Activated B cell treated with CpG ODN at 0.5 μM for 24 hours (primary cell): ENCODE data around the gene TUBB1. TPM values are rescaled to one million over a fixed set of nuclear protein-coding genes. Genes with fewer than 3 reads are reported as not detected.
A peak's percentile ranks its signal among the peaks of the same experiment; 100 is the strongest.

Experiments
- ATAC-seq: fragments of 200-7000 bp; cut with Tn5 transposase; one replicate; pipeline ENCODE4 v1.10.0; 2021; ENCODE audit warnings: low read depth, mild to moderate bottlenecking, moderate library complexity
- CTCF ChIA-PET: fragments of 350-600 bp; sonication (Branson Sonifier 250); formaldehyde crosslinking; loops from one replicate; lab custom pipeline; 2021; ENCODE audit warnings: antibody characterized with exemption; lab: Charles Lee
- POLR2A ChIA-PET: fragments of 350-600 bp; sonication (Branson Sonifier 250); formaldehyde crosslinking; loops from one replicate; lab custom pipeline; 2021; ENCODE audit warnings: antibody characterized with exemption; lab: Charles Lee
- DNase-seq: peaks from one replicate; pipeline ENCODE4 v3.0.0; 2022
- H3K27ac Mint-ChIP-seq: one replicate; pipeline ENCODE4 v1.8.0; 2020; ENCODE audit warnings: mixed read lengths
- H3K27me3 Mint-ChIP-seq: one replicate; pipeline ENCODE4 v1.8.0; 2021; ENCODE audit warnings: mixed read lengths
- H3K36me3 Mint-ChIP-seq: one replicate; pipeline ENCODE4 v1.8.0; 2021; ENCODE audit warnings: low read depth, mixed read lengths
- H3K4me1 Mint-ChIP-seq: one replicate; pipeline ENCODE4 v1.8.0; 2021; ENCODE audit warnings: mixed read lengths
- H3K4me3 Mint-ChIP-seq: one replicate; pipeline ENCODE4 v1.8.0; 2020; ENCODE audit warnings: mild to moderate bottlenecking, mixed read lengths
- H3K9me3 Mint-ChIP-seq: one replicate; pipeline ENCODE4 v1.8.0; 2020; ENCODE audit warnings: mixed read lengths
- intact Hi-C: fragments of 100-400 bp; cut with micrococcal nuclease; formaldehyde crosslinking; loops from one replicate; pipeline ENCODE4 v1.15.1; 2024
- total RNA-seq: library from RNA; stranded (reverse); gene quantifications from 2 replicates; pipeline ENCODE4 v1.2.3, GENCODE V29; 2022
- TF ChIP-seq, protein P1 (sequence below): fragments of 200-600 bp; IDR thresholded peaks from one replicate; pipeline ENCODE4 v1.8.0; 2022; ENCODE audit warnings: antibody characterized with exemption, mild to moderate bottlenecking

The TUBB1 gene
- total RNA-seq, 1 donor from 2014 or later = 0.09 TPM

DNA sequence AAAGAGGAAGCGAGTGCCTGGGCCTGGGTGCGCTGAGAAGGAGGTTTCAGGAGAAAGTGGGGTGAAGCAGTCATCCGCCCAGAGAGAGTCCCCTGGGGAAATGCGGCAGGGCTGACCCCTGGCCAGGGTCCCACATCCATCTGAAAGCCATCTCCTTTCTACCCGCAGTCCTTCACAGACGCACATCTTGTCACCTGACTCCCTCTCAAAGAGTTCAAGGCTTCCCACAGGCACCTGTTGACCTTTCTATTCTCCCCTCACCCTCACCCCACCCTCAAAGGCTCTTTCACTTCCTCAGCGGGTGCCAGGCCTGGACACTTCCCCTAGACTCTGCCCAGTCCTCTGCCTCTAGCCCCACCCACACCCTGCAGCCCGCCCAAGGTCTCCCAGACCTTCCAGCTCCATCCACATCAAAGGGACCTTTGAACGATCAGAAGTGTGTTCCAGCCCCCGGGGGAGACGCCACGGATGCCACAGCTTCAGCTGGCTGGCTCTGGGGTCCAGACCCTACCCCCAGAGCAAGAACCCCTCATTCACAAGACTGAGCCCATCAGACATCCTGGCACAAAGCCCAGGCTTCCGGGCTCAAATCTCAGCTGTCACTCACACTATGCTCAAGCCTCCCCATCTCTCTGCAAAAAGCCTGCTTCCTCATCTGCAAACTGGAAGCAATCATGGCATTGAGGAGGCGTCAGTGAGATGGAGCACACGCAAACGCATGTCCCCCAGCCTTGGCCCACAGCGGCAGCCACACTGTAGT, 14.3 kb upstream of the TUBB1 start:
- ChIA-PET POLR2A (interaction anchor here (0.6 to 5.1 kb wide), 18 partner anchors 9 to 1615 kb away, joined by 3 to 88 read pairs (median 8); partner anchors contain the start of genes ATP5F1E, NELFCD, PRELID3B and TUBB1), CTCF (interaction anchor here (1.8 kb wide), 1 partner anchor 29 kb away, joined by 4 read pairs; no protein-coding TSS in a partner anchor)
- Mint-ChIP-seq H3K4me3 (peak overlapping the region; percentile 91), H3K9me3 (no peaks in the 10 kb centered on the region), H3K4me1 (peaks cover 62% of the 10 kb centered on the region), H3K36me3 (peaks cover 56% of the 10 kb centered on the region), H3K27me3 (no peaks in the 10 kb centered on the region), H3K27ac (peak overlapping the region; percentile 99)
- TF ChIP-seq, protein P1, sequence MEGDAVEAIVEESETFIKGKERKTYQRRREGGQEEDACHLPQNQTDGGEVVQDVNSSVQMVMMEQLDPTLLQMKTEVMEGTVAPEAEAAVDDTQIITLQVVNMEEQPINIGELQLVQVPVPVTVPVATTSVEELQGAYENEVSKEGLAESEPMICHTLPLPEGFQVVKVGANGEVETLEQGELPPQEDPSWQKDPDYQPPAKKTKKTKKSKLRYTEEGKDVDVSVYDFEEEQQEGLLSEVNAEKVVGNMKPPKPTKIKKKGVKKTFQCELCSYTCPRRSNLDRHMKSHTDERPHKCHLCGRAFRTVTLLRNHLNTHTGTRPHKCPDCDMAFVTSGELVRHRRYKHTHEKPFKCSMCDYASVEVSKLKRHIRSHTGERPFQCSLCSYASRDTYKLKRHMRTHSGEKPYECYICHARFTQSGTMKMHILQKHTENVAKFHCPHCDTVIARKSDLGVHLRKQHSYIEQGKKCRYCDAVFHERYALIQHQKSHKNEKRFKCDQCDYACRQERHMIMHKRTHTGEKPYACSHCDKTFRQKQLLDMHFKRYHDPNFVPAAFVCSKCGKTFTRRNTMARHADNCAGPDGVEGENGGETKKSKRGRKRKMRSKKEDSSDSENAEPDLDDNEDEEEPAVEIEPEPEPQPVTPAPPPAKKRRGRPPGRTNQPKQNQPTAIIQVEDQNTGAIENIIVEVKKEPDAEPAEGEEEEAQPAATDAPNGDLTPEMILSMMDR = no peak
- peak; percentile 88 for DNase-seq
- peak; percentile 74 for ATAC-seq
- intact Hi-C loops = loop anchor here (1.0 to 10.0 kb wide), 12 partner anchors 10 to 1520 kb away; partner anchors contain the start of genes NELFCD, PRELID3B, RAB22A and STX16

- ATAC-seq = no peak
- Mint-ChIP-seq H3K27me3 (no peaks in the 10 kb centered on the region), H3K9me3 (no peaks in the 10 kb centered on the region), H3K27ac (peak overlapping the region; percentile 99), H3K36me3 (peaks cover 49% of the 10 kb centered on the region), H3K4me3 (peak overlapping the region; percentile 91), H3K4me1 (peaks cover 60% of the 10 kb centered on the region)
- intact Hi-C loops = loop anchor here (1.0 to 10.0 kb wide), 11 partner anchors 24 to 1615 kb away; partner anchors contain the start of genes NELFCD, PRELID3B, RAB22A and RBM38
- TF ChIP-seq, protein P1 = no peak
- POLR2A ChIA-PET = interaction anchor here (0.6 to 5.1 kb wide), 17 partner anchors 10 to 1615 kb away, joined by 3 to 88 read pairs (median 12); partner anchors contain the start of genes ATP5F1E, NELFCD, PRELID3B and TUBB1
- CTCF ChIA-PET = interaction anchor here (1.2 to 1.8 kb wide), 2 partner anchors 27 to 28 kb away, joined by 3 to 4 read pairs; partner anchors contain the start of gene ATP5F1E
- no peak for DNase-seq
Measured at GRCh38 chr20:59005523-59006166, 13.6 kb upstream of the TUBB1 start.

DNA sequence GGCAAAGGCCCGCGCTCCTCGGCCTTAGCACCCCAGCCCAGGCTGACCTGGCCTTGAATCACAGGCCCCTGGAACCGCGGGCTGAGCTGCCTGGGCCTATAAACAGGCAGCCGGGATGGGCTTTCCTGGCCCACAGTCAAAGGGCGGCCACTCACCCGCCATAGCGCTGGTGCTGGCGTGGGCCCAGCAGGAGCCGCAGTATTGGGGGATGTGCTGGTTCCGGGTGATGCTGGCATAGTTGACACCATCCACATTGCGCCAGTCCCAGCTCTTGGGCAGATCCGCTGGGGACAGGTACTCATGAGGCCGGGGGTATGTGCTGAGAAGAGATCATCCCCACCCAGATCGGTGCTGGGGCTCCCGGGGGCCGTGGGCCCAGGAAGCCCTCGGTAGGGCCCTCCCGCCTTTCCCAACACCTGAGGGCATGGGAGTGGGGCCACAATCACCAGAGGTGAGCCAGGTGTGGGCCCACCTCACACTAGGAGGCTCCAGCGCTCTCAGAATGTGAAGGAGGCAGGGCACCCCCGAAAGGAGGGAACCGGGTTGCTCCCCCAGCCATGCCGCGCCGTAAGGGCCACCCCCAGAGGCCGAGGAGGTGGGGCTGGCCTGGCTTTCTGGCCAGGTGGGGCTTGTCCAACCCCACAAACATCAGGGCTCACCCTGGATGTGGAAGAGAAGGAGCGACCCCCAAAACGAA, 12.9 kb upstream of the TUBB1 start:
- intact Hi-C loops = loop anchor here (1.0 to 10.0 kb wide), 7 partner anchors 136 to 1616 kb away; partner anchors contain the start of genes RAB22A, RBM38, STX16 and ZNF831
- DNase-seq = no peak
- ATAC-seq = no peak

GRCh38 chr20:59006864-59007664, 12.2 kb upstream of the TUBB1 start, which contains the start of gene CTSZ:
Gene CTSZ, minus strand, starts transcription at chr20:59007254. Its CDS starts 126 bp downstream, at chr20:59007128.
- POLR2A ChIA-PET = interaction anchor here (0.6 to 5.1 kb wide), 14 partner anchors 10 to 1617 kb away, joined by 3 to 89 read pairs (median 18); partner anchors contain the start of genes ATP5F1E, PRELID3B and TUBB1
- Mint-ChIP-seq H3K27me3 (no peaks in the 10 kb centered on the region), H3K9me3 (no peaks in the 10 kb centered on the region), H3K4me3 (peak within 1 kb of the TSS; percentile 95), H3K27ac (peak within 1 kb of the TSS; percentile 99), H3K4me1 (peaks cover 61% of the 10 kb centered on the region), H3K36me3 (peaks cover 36% of the 10 kb centered on the region)
- CTCF ChIA-PET = no interaction called here
- intact Hi-C loops = loop anchor here (1.0 to 10.0 kb wide), 9 partner anchors 25 to 1616 kb away; partner anchors contain the start of genes ATP5F1E, RAB22A, RBM38 and STX16
- peak; percentile 65 for DNase-seq
- TF ChIP-seq, protein P1 = no peak
- ATAC-seq = peak; percentile 25

More for the DNA sequence above, 12.9 kb upstream of the TUBB1 start:
- Mint-ChIP-seq H3K27me3 (no peaks in the 10 kb centered on the region), H3K4me3 (peak overlapping the region; percentile 91), H3K9me3 (no peaks in the 10 kb centered on the region), H3K36me3 (peaks cover 42% of the 10 kb centered on the region), H3K4me1 (peaks cover 63% of the 10 kb centered on the region), H3K27ac (peak overlapping the region; percentile 99)
- POLR2A ChIA-PET = interaction anchor here (0.6 to 5.1 kb wide), 11 partner anchors 11 to 1617 kb away, joined by 3 to 88 read pairs (median 20); partner anchors contain the start of genes ATP5F1E, PRELID3B and TUBB1
- CTCF ChIA-PET = interaction anchor here (1.2 to 1.8 kb wide), 2 partner anchors 26 to 27 kb away, joined by 3 to 4 read pairs; partner anchors contain the start of gene ATP5F1E
- TF ChIP-seq, protein P1 = no peak
